WTC11 (cell line): ENCODE results near the gene HPCAL1. TPM values are rescaled to one million over a fixed set of nuclear protein-coding genes. Genes with fewer than 3 reads are reported as not detected.

Experiments
- ATAC-seq: fragments of 200-7000 bp; cut with Tn5 transposase; 2 replicates; pipeline ENCODE4 v1.10.0; 2021; ENCODE audit warnings: mild to moderate bottlenecking, moderate library complexity
- CTCF ChIA-PET: fragments of 300-600 bp; sonication (Branson Sonifier 250); formaldehyde crosslinking; loops from one replicate; lab custom pipeline; 2021; ENCODE audit warnings: antibody characterized with exemption; lab: Charles Lee
- POLR2A ChIA-PET: fragments of 350-600 bp; sonication (Branson Sonifier 250); formaldehyde crosslinking; loops from one replicate; lab custom pipeline; 2021; ENCODE audit warnings: antibody characterized with exemption; lab: Charles Lee
- DNase-seq: peaks from one replicate; pipeline ENCODE4 v3.0.0; 2021; ENCODE audit warnings: low spot score
- H3K27ac Mint-ChIP-seq: 2 replicates; pipeline ENCODE4 v1.8.0; 2021; ENCODE audit warnings: mixed read lengths
- H3K27me3 Mint-ChIP-seq: 2 replicates; pipeline ENCODE4 v1.8.0; 2021; ENCODE audit warnings: low read depth, mild to moderate bottlenecking, moderate library complexity, mixed read lengths
- H3K36me3 Mint-ChIP-seq: 2 replicates; pipeline ENCODE4 v1.8.0; 2021; ENCODE audit warnings: mixed read lengths
- H3K4me1 Mint-ChIP-seq: 2 replicates; pipeline ENCODE4 v1.8.0; 2022; ENCODE audit warnings: mixed read lengths
- H3K4me3 Mint-ChIP-seq: 2 replicates; pipeline ENCODE4 v1.8.0; 2021; ENCODE audit warnings: mild to moderate bottlenecking, moderate library complexity, mixed read lengths
- H3K9me3 Mint-ChIP-seq: 2 replicates; pipeline ENCODE4 v1.8.0; 2021; ENCODE audit warnings: mixed read lengths
- AR ChIP-seq: fragments of 250-450 bp; sonication (Bioruptor Pico); IDR thresholded peaks from 2 replicates; pipeline ENCODE4 v1.9.0; 2021; ENCODE audit warnings: mild to moderate bottlenecking
- ATF1 ChIP-seq: sonication (generic); formaldehyde crosslinking; IDR thresholded peaks from 2 replicates; pipeline ENCODE4 v1.8.1; 2023; ENCODE audit warnings: mild to moderate bottlenecking, moderate library complexity, missing genetic modification reagents
- CBFB ChIP-seq: sonication (generic); formaldehyde crosslinking; IDR thresholded peaks from 2 replicates; pipeline ENCODE4 v1.8.1; 2022; ENCODE audit warnings: mild to moderate bottlenecking, low read depth, missing genetic modification reagents
- HMGXB4 ChIP-seq: sonication (generic); formaldehyde crosslinking; IDR thresholded peaks from 2 replicates; pipeline ENCODE4 v1.8.1; 2023; ENCODE audit warnings: mild to moderate bottlenecking, moderate library complexity, missing genetic modification reagents
- JUN ChIP-seq: sonication (generic); formaldehyde crosslinking; IDR thresholded peaks from 2 replicates; pipeline ENCODE4 v1.8.0; 2023; ENCODE audit warnings: mild to moderate bottlenecking, missing genetic modification reagents
- PRDM15 ChIP-seq: sonication (generic); formaldehyde crosslinking; IDR thresholded peaks from 2 replicates; pipeline ENCODE4 v1.8.0; 2022; ENCODE audit warnings: missing genetic modification reagents
- RELA ChIP-seq: sonication (generic); formaldehyde crosslinking; IDR thresholded peaks from 2 replicates; pipeline ENCODE4 v1.8.1; 2022; ENCODE audit warnings: missing genetic modification reagents, mild to moderate bottlenecking, borderline replicate concordance
- SMAD3 ChIP-seq: sonication (generic); formaldehyde crosslinking; IDR thresholded peaks from 2 replicates; pipeline ENCODE4 v1.8.0; 2022; ENCODE audit warnings: missing genetic modification reagents, mild to moderate bottlenecking, borderline replicate concordance
- TCF7 ChIP-seq: sonication (generic); formaldehyde crosslinking; IDR thresholded peaks from 2 replicates; pipeline ENCODE4 v1.8.0; 2022; ENCODE audit warnings: mild to moderate bottlenecking, low read depth, missing genetic modification reagents, moderate library complexity
- TEAD1 ChIP-seq: sonication (generic); formaldehyde crosslinking; IDR thresholded peaks from 2 replicates; pipeline ENCODE4 v1.8.0; 2022; ENCODE audit warnings: mild to moderate bottlenecking, missing genetic modification reagents
- TP53 ChIP-seq: sonication (generic); formaldehyde crosslinking; IDR thresholded peaks from 2 replicates; pipeline ENCODE4 v1.8.1; 2023; ENCODE audit warnings: mild to moderate bottlenecking, missing genetic modification reagents
- ZNF317 ChIP-seq: sonication (generic); formaldehyde crosslinking; IDR thresholded peaks from 2 replicates; pipeline ENCODE4 v1.8.1; 2023; ENCODE audit warnings: low read depth, mild to moderate bottlenecking, moderate library complexity, missing genetic modification reagents, borderline replicate concordance
- ZNF512 ChIP-seq: sonication (generic); formaldehyde crosslinking; IDR thresholded peaks from 2 replicates; pipeline ENCODE4 v1.8.1; 2022; ENCODE audit warnings: missing genetic modification reagents, borderline replicate concordance
- ZNF532 ChIP-seq: fragments of 250-450 bp; sonication (Bioruptor Pico); IDR thresholded peaks from 2 replicates; pipeline ENCODE4 v1.9.0; 2021; ENCODE audit warnings: mild to moderate bottlenecking, borderline replicate concordance
- total RNA-seq: library from RNA; stranded (reverse); gene quantifications from 3 replicates; pipeline ENCODE4 v1.2.3, GENCODE V29; 2021

Gene HPCAL1
- total RNA-seq, 1 experiment from 2014 or later = 11.8 TPM

- ChIA-PET POLR2A (no interaction called here), CTCF (interaction anchor here (1.2 to 3.0 kb wide), 2 partner anchors 9 to 17 kb away, joined by 3 to 16 read pairs; no protein-coding TSS in a partner anchor)
- Mint-ChIP-seq H3K4me3 (no peak overlapping the region), H3K9me3 (no peaks in the 10 kb centered on the region), H3K27ac (no peak overlapping the region), H3K36me3 (no peaks in the 10 kb centered on the region), H3K4me1 (no peaks in the 10 kb centered on the region), H3K27me3 (no peaks in the 10 kb centered on the region)
- TF ChIP-seq ATF1 (CRISPR knock-in tag) (no peak), RELA (CRISPR knock-in tag) (no peak), PRDM15 (CRISPR knock-in tag) (no peak), AR (CRISPR knock-in tag) (no peak), ZNF532 (CRISPR knock-in tag) (no peak), TCF7 (CRISPR knock-in tag) (no peak), CBFB (CRISPR knock-in tag) (no peak), ZNF317 (CRISPR knock-in tag) (no peak), TP53 (CRISPR knock-in tag) (no peak), JUN (CRISPR knock-in tag) (no peak), SMAD3 (CRISPR knock-in tag) (no peak)
- no peak for DNase-seq
- no peak for ATAC-seq
These were observed 123.0 kb downstream of the HPCAL1 start for GRCh38 chr2:10425699-10426098.

- POLR2A ChIA-PET = no interaction called here
- Mint-ChIP-seq H3K27ac (no peak overlapping the region; the same call in 1 of the 2 replicates), H3K36me3 (no peaks in the 10 kb centered on the region), H3K27me3 (no peaks in the 10 kb centered on the region; the same call in 1 of the 2 replicates), H3K4me1 (no peaks in the 10 kb centered on the region), H3K9me3 (no peaks in the 10 kb centered on the region), H3K4me3 (no peak overlapping the region)
- no peak for ATAC-seq
- DNase-seq = no peak
- CTCF ChIA-PET = interaction anchor here (1.0 to 1.2 kb wide), 2 partner anchors 8 to 18 kb away, joined by 3 read pairs; no protein-coding TSS in a partner anchor
- TF ChIP-seq HMGXB4 (no peak), TEAD1 (CRISPR knock-in tag) (no peak), ZNF512 (CRISPR knock-in tag) (no peak)
These were observed 124.3 kb downstream of the HPCAL1 start for GRCh38 chr2:10426726-10427617.
